Measurements from ENCODE around the gene GNA12.

GNA12 gene

GRCh38 chr7:2799253-2799652, 44.9 kb downstream of the GNA12 start:
- TF ChIP-seq CTCF (IDR thresholded peaks at IDR 0.05; ENCODE audit: insufficient read depth, missing control alignments) = no peak
- FAIRE-seq (no peak), DNase-seq (ENCODE audit: insufficient read length, low spot score) (no peak)

GRCh38 chr7:2798669-2799068, 45.4 kb downstream of the GNA12 start:
- FAIRE-seq (no peak), DNase-seq (ENCODE audit: insufficient read length, low spot score) (no peak)
- TF ChIP-seq CTCF (IDR thresholded peaks at IDR 0.05; ENCODE audit: insufficient read depth, missing control alignments) = no peak

GRCh38 chr7:2796358-2797352, 47.5 kb downstream of the GNA12 start:
- no peak for TF ChIP-seq CTCF (IDR thresholded peaks at IDR 0.05; ENCODE audit: insufficient read depth, missing control alignments)
- DNase-seq (ENCODE audit: insufficient read length, low spot score) = no peak
- FAIRE-seq = no peak

GRCh38 chr7:2795906-2796305, 48.2 kb downstream of the GNA12 start:
- FAIRE-seq (no peak), DNase-seq (ENCODE audit: insufficient read length, low spot score) (no peak)
- no peak for TF ChIP-seq CTCF (IDR thresholded peaks at IDR 0.05; ENCODE audit: insufficient read depth, missing control alignments)

- no peak for FAIRE-seq
- no peak for TF ChIP-seq CTCF (IDR thresholded peaks at IDR 0.05; ENCODE audit: insufficient read depth, missing control alignments)
- DNase-seq (ENCODE audit: insufficient read length, low spot score) = no peak
These were observed 49.1 kb downstream of the GNA12 start for GRCh38 chr7:2794836-2795636.

GRCh38 chr7:2792856-2793487, 51.1 kb downstream of the GNA12 start:
- no peak for TF ChIP-seq CTCF (IDR thresholded peaks at IDR 0.05; ENCODE audit: insufficient read depth, missing control alignments)
- no peak for DNase-seq (ENCODE audit: insufficient read length, low spot score)
- FAIRE-seq = no peak

Data from D721Med (cell line).